DMS79 treated with DMSO at 0.1 percent for 48 hours (cell line): ENCODE measurements around the gene ANK3.
"Not testable (repeated sequence)": the region's sequence is repeated elsewhere in the genome, so short reads cannot be mapped to it uniquely, and the experiment has no call there.

ENCODE experiments used
- DNase-seq: peaks from one replicate; lab custom pipeline; 2025; lab: John Stamatoyannopoulos, UW

Gene ANK3

GRCh38 chr10:60093317-60093716 is 296.4 kb downstream of the ANK3 start:
- DNase-seq = no peak

GRCh38 chr10:60086862-60087261 is 302.8 kb downstream of the ANK3 start:
- no peak for DNase-seq

GRCh38 chr10:60086421-60086820 is 303.3 kb downstream of the ANK3 start:
- no peak for DNase-seq

- DNase-seq = no peak
Measured at GRCh38 chr10:60082744-60083344, 306.8 kb downstream of the ANK3 start.

GRCh38 chr10:60082341-60082740 is 307.3 kb downstream of the ANK3 start:
- DNase-seq = no peak

GRCh38 chr10:60073781-60074656 is 315.7 kb downstream of the ANK3 start:
- no peak for DNase-seq

GRCh38 chr10:60073397-60073780 is 316.3 kb downstream of the ANK3 start:
- no peak for DNase-seq

GRCh38 chr10:60069311-60069710 is 320.4 kb downstream of the ANK3 start:
- DNase-seq = no peak

- no peak for DNase-seq
Measured at GRCh38 chr10:60050366-60050765, 339.3 kb downstream of the ANK3 start.

- no peak for DNase-seq
Measured at GRCh38 chr10:60048091-60048501, 341.6 kb downstream of the ANK3 start.

- no peak for DNase-seq
Measured at GRCh38 chr10:60045571-60045970, 344.1 kb downstream of the ANK3 start.

- DNase-seq = no peak
Measured at GRCh38 chr10:60044971-60045370, 344.7 kb downstream of the ANK3 start.

- no peak for DNase-seq
Measured at GRCh38 chr10:60044242-60044641, 345.4 kb downstream of the ANK3 start.

GRCh38 chr10:60043561-60044241 is 346.0 kb downstream of the ANK3 start:
- no peak for DNase-seq

- DNase-seq = no peak
Measured at GRCh38 chr10:60042914-60043313, 346.8 kb downstream of the ANK3 start.

GRCh38 chr10:60042262-60042661 is 347.4 kb downstream of the ANK3 start:
- DNase-seq = peak; percentile 18

GRCh38 chr10:60041489-60042133 is 348.1 kb downstream of the ANK3 start:
- no peak for DNase-seq

GRCh38 chr10:60040014-60040662 is 349.5 kb downstream of the ANK3 start:
- no peak for DNase-seq

- no peak for DNase-seq
Measured at GRCh38 chr10:60035984-60036383, 353.7 kb downstream of the ANK3 start.

GRCh38 chr10:60035375-60035774 is 354.3 kb downstream of the ANK3 start:
- DNase-seq = not testable (repeated sequence)

- DNase-seq = peak; percentile 42
Measured at GRCh38 chr10:60032723-60033122, 357.0 kb downstream of the ANK3 start.

GRCh38 chr10:60031664-60032063 is 358.0 kb downstream of the ANK3 start:
- DNase-seq = no peak
